ENCODE results near the gene PCYT1A. TPM values are rescaled to one million over a fixed set of nuclear protein-coding genes. Genes with fewer than 3 reads are reported as not detected.

The PCYT1A gene
- polyA plus RNA-seq, 3 donors, result 24.3 to 99.6 (median 31.6) TPM

- WGBS (ENCODE audit: insufficient coverage), result 78% methylated on average over 5 of the region's 10 CpGs
- intact Hi-C loops (cut with micrococcal nuclease), result no loop called here
Observed at GRCh38 chr3:196181127-196181546, 106.4 kb downstream of the PCYT1A start.

DNA sequence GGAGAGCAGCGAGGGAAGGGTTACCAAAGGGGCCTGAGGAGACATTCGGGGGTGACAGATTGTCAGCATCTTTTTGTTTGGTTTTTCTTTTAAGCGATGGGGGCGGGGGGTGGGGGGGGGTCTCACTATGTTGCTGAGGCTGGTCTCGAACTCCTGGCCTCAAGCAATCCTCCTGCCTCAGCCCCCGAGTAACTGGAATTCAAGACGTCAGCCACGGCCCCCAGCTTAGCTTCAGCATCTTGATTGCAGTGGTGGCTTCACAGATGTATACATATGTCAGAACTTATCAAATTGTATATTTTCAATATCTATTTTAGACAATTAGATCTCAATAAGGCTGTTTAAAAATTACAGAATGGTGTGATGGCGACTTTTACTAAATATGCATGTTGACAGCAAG lies 107.2 kb downstream of the PCYT1A start:
- peaks cover 0 to 5% (median 3%) of the 10 kb centered on the region in 3 donors for H3K27me3 Mint-ChIP-seq (ENCODE audit: low read depth in 3 of 3)
- intact Hi-C loops (cut with micrococcal nuclease), result no loop called here

More at GRCh38 chr3:196181127-196181546, 106.4 kb downstream of the PCYT1A start:
- Histone ChIP-seq H3K36me3 (replicated peaks in 1 of 2; ENCODE audit: control insufficient read depth in 1 of 2, insufficient read depth in 2 of 2, low read length in 2 of 2) (no peaks in the 10 kb centered on the region), H3K27me3 (ENCODE audit: control insufficient read depth in 2 of 2, insufficient read depth in 2 of 2, low read length in 2 of 2) (no peaks in the 10 kb centered on the region), H3K9ac (ENCODE audit: insufficient read depth, low read length, poor library complexity, severe bottlenecking) (no peak overlapping the region), H3K4me1 (ENCODE audit: control insufficient read depth in 1 of 2, insufficient read depth in 2 of 2, low read length in 2 of 2) (peaks cover 22 to 28% of the 10 kb centered on the region in 2 donors), H3K27ac (ENCODE audit: low read depth in 1 of 2, low read length in 2 of 2) (no peak overlapping the region), H3K4me3 (replicated peaks in 1 of 3; ENCODE audit: low read depth in 2 of 3, low read length in 3 of 3) (no peak overlapping the region), H3K9me3 (replicated peaks in 1 of 2; ENCODE audit: control insufficient read depth in 1 of 2, insufficient read depth in 1 of 2, low read length in 2 of 2) (no peaks in the 10 kb centered on the region), H2AFZ (ENCODE audit: insufficient read depth, low read depth, low read length, poor library complexity, severe bottlenecking) (no peak overlapping the region), H4K20me1 (ENCODE audit: insufficient read depth, low read length) (no peaks in the 10 kb centered on the region), H3K79me2 (ENCODE audit: insufficient read depth, low read length) (no peaks in the 10 kb centered on the region), H3K4me2 (replicated peaks; ENCODE audit: extremely low read depth, low read length, poor library complexity, severe bottlenecking) (no peak overlapping the region)
- DNase-seq, result no peak
- Mint-ChIP-seq H3K27me3 (ENCODE audit: low read depth in 3 of 3) (peaks cover 0 to 5% (median 3%) of the 10 kb centered on the region in 3 donors), H3K36me3 (no peaks in the 10 kb centered on the region), H3K9me3 (no peaks in the 10 kb centered on the region), H3K27ac (peak overlapping the region in 1 of 7 donors; percentile 98), H3K4me3 (no peak overlapping the region), H3K4me1 (peaks cover 38% of the 10 kb centered on the region)
- TF ChIP-seq, protein P1, sequence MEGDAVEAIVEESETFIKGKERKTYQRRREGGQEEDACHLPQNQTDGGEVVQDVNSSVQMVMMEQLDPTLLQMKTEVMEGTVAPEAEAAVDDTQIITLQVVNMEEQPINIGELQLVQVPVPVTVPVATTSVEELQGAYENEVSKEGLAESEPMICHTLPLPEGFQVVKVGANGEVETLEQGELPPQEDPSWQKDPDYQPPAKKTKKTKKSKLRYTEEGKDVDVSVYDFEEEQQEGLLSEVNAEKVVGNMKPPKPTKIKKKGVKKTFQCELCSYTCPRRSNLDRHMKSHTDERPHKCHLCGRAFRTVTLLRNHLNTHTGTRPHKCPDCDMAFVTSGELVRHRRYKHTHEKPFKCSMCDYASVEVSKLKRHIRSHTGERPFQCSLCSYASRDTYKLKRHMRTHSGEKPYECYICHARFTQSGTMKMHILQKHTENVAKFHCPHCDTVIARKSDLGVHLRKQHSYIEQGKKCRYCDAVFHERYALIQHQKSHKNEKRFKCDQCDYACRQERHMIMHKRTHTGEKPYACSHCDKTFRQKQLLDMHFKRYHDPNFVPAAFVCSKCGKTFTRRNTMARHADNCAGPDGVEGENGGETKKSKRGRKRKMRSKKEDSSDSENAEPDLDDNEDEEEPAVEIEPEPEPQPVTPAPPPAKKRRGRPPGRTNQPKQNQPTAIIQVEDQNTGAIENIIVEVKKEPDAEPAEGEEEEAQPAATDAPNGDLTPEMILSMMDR (IDR thresholded peaks at IDR 0.05), result no peak

More for the DNA sequence above, 107.2 kb downstream of the PCYT1A start:
- Histone ChIP-seq H3K4me1 (ENCODE audit: control insufficient read depth in 1 of 2, insufficient read depth in 2 of 2, low read length in 2 of 2) (peaks cover 26 to 28% of the 10 kb centered on the region in 2 donors), H3K27me3 (ENCODE audit: control insufficient read depth in 2 of 2, insufficient read depth in 2 of 2, low read length in 2 of 2) (no peaks in the 10 kb centered on the region), H3K9me3 (replicated peaks in 1 of 2; ENCODE audit: control insufficient read depth in 1 of 2, insufficient read depth in 1 of 2, low read length in 2 of 2) (no peaks in the 10 kb centered on the region), H3K9ac (ENCODE audit: insufficient read depth, low read length, poor library complexity, severe bottlenecking) (peak overlapping the region; percentile 54), H4K20me1 (ENCODE audit: insufficient read depth, low read length) (no peaks in the 10 kb centered on the region), H3K36me3 (replicated peaks in 1 of 2; ENCODE audit: control insufficient read depth in 1 of 2, insufficient read depth in 2 of 2, low read length in 2 of 2) (no peaks in the 10 kb centered on the region), H3K27ac (ENCODE audit: low read depth in 1 of 2, low read length in 2 of 2) (peak overlapping the region; percentile 28 to 87), H3K79me2 (ENCODE audit: insufficient read depth, low read length) (no peaks in the 10 kb centered on the region), H2AFZ (ENCODE audit: insufficient read depth, low read depth, low read length, poor library complexity, severe bottlenecking) (peak overlapping the region; percentile 88), H3K4me3 (replicated peaks in 1 of 3; ENCODE audit: low read depth in 2 of 3, low read length in 3 of 3) (peak overlapping the region in 1 of 3 experiments; percentile 61), H3K4me2 (replicated peaks; ENCODE audit: extremely low read depth, low read length, poor library complexity, severe bottlenecking) (peak overlapping the region; percentile 68)
- TF ChIP-seq, protein P1 (IDR thresholded peaks at IDR 0.05), result no peak
- DNase-seq, result no peak
- no peaks in the 10 kb centered on the region for H3K36me3 Mint-ChIP-seq
- 90% methylated on average over 2 of the region's 9 CpGs for WGBS (ENCODE audit: insufficient coverage)
- H3K27ac Mint-ChIP-seq, result peak overlapping the region in 6 of 7 donors; percentile 78 to 98 (median 92)
- H3K4me3 Mint-ChIP-seq, result peak overlapping the region; percentile 58 to 76
- peaks cover 44% of the 10 kb centered on the region for H3K4me1 Mint-ChIP-seq
- H3K9me3 Mint-ChIP-seq, result no peaks in the 10 kb centered on the region

Small RNAs within 50 kb of the gene (small RNA-seq; reads per million reads assigned to genes)
- gene AC069257.2 (ENCODE audit: insufficient read length, low read depth), result not detected
- not detected for gene RF00019 (ENCODE audit: insufficient read length, low read depth)

Other genes with a start within 250 kb of the PCYT1A start
- 10 to 100 TPM in 1 of 3 donors, 1 to 10 TPM in 2; 6.6 to 43.1 (median 7.9) TPM for gene TFRC, start 205.6 kb downstream of the PCYT1A start, polyA plus RNA-seq
- gene ZDHHC19, start 76.3 kb downstream of the PCYT1A start, polyA plus RNA-seq, result not detected
- 1 to 10 TPM in 1 of 3 donors, under 1 TPM in 2; 0.27 to 1.1 (median 0.37) TPM for gene SLC51A, start 71.2 kb downstream of the PCYT1A start, polyA plus RNA-seq
- gene DYNLT2B, start 30.5 kb upstream of the PCYT1A start, polyA plus RNA-seq, result 1 to 10 TPM; 2.5 to 3.0 (median 2.7) TPM
- gene TM4SF19, start 50.7 kb upstream of the PCYT1A start, polyA plus RNA-seq, result under 1 TPM in 2 of 3 donors, not detected in 1; 0.36 to 0.77 TPM
- 10 to 100 TPM; 10.5 to 15.8 (median 13.6) TPM for gene UBXN7, start 144.7 kb upstream of the PCYT1A start, polyA plus RNA-seq
- gene RNF168, start 216.0 kb upstream of the PCYT1A start, polyA plus RNA-seq, result 1 to 10 TPM; 4.4 to 6.9 (median 6.7) TPM
- not detected for gene SMCO1, start 227.6 kb upstream of the PCYT1A start, polyA plus RNA-seq

Data from CD14-positive monocyte (primary cell).